ENCODE data around the gene OSBPL6. TPM values are rescaled to one million over a fixed set of nuclear protein-coding genes. Genes with fewer than 3 reads are reported as not detected.

OSBPL6 gene
- total RNA-seq, 1 experiment from 2014 or later: 2.1 TPM

DNA sequence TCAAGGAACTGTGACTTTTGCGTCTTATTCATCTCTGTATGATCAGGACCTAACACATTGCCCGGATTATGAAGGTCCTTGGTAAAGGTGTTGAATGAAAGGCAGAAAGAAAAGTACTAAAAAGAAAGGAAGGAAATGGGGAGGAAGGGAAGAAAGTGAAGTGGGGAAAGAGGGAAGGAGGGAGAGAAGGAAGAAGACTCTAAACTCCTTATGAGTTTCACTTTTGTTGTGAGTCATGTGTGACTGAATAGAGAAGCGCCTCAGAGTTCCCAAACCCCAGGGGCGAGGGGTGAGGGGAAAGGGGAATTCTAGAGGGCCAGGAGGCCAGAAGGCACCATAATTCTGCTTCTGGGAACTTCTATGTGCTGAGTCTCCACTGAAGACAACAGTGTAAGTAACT is 30.9 kb upstream of the OSBPL6 start:
- H3K36me3 ChIP-seq (ENCODE audit: control insufficient read depth, insufficient read depth, low read length): no peaks in the 10 kb centered on the region
- H3K4me1 ChIP-seq (ENCODE audit: control insufficient read depth, insufficient read depth, low read length): no peaks in the 10 kb centered on the region
- BruUV-seq (replicated peaks): no TSS peak
- H3K27ac ChIP-seq (ENCODE audit: low read length): no peak overlapping the region
- ATAC-seq: no peak
- intact Hi-C loops (cut with micrococcal nuclease; ENCODE audit: unreplicated experiment): no loop called here
- H3K4me3 ChIP-seq (ENCODE audit: low read depth in 2 of 2, low read length in 2 of 2): no peak overlapping the region
- H3K9me3 ChIP-seq (ENCODE audit: control insufficient read depth, insufficient read depth, low read depth, low read length): no peaks in the 10 kb centered on the region
- ChIA-PET CTCF (no interaction called here), POLR2A (no interaction called here)
- TF ChIP-seq POLR2AphosphoS5 (IDR thresholded peaks at IDR 0.05; ENCODE audit: low read depth, low read length): no peak
- TF ChIP-seq, protein P1, sequence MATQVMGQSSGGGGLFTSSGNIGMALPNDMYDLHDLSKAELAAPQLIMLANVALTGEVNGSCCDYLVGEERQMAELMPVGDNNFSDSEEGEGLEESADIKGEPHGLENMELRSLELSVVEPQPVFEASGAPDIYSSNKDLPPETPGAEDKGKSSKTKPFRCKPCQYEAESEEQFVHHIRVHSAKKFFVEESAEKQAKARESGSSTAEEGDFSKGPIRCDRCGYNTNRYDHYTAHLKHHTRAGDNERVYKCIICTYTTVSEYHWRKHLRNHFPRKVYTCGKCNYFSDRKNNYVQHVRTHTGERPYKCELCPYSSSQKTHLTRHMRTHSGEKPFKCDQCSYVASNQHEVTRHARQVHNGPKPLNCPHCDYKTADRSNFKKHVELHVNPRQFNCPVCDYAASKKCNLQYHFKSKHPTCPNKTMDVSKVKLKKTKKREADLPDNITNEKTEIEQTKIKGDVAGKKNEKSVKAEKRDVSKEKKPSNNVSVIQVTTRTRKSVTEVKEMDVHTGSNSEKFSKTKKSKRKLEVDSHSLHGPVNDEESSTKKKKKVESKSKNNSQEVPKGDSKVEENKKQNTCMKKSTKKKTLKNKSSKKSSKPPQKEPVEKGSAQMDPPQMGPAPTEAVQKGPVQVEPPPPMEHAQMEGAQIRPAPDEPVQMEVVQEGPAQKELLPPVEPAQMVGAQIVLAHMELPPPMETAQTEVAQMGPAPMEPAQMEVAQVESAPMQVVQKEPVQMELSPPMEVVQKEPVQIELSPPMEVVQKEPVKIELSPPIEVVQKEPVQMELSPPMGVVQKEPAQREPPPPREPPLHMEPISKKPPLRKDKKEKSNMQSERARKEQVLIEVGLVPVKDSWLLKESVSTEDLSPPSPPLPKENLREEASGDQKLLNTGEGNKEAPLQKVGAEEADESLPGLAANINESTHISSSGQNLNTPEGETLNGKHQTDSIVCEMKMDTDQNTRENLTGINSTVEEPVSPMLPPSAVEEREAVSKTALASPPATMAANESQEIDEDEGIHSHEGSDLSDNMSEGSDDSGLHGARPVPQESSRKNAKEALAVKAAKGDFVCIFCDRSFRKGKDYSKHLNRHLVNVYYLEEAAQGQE (IDR thresholded peaks at IDR 0.05; ENCODE audit: insufficient read depth in 1 of 2, low read depth in 2 of 2, low read length in 1 of 2): no peak
- TF ChIP-seq, protein P2, sequence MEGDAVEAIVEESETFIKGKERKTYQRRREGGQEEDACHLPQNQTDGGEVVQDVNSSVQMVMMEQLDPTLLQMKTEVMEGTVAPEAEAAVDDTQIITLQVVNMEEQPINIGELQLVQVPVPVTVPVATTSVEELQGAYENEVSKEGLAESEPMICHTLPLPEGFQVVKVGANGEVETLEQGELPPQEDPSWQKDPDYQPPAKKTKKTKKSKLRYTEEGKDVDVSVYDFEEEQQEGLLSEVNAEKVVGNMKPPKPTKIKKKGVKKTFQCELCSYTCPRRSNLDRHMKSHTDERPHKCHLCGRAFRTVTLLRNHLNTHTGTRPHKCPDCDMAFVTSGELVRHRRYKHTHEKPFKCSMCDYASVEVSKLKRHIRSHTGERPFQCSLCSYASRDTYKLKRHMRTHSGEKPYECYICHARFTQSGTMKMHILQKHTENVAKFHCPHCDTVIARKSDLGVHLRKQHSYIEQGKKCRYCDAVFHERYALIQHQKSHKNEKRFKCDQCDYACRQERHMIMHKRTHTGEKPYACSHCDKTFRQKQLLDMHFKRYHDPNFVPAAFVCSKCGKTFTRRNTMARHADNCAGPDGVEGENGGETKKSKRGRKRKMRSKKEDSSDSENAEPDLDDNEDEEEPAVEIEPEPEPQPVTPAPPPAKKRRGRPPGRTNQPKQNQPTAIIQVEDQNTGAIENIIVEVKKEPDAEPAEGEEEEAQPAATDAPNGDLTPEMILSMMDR (IDR thresholded peaks at IDR 0.05): no peak
- TF ChIP-seq SIN3A (IDR thresholded peaks at IDR 0.05; ENCODE audit: borderline replicate concordance, insufficient read depth, low read depth, low read length): no peak
- TF ChIP-seq TCF7L2 (IDR thresholded peaks at IDR 0.05; ENCODE audit: low read depth, low read length): no peak
- in situ Hi-C loops (cut with HindIII; ENCODE audit: low pct_unique_long_range_greater_than_20kb, low sequenced_read_pairs): no loop called here
- peaks cover 2% of the 10 kb centered on the region; the same call in 1 of the 2 replicates for H3K27me3 ChIP-seq (ENCODE audit: control insufficient read depth, insufficient read depth, low read length)
- DNase-seq (ENCODE audit: low read depth, low spot score): no peak

DNA sequence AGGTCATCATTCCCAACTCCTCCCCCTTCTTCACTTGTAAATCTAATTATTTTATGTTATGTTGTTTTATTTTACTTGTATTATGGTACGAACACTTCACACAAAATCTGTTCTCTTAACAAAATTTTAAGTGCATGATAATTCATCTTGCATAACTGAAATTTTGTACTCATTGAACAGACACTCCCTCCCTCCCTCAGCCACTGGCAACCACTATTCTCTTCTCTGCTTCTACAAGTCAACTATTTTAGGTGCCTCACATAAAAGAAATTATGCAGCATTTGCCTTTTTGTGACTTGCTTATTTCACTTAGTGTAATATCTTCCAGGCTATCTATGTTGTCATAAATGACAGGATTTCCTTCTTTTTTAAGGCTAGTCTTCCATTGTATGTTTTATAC is 30.4 kb upstream of the OSBPL6 start:
- POLR2A ChIA-PET: no interaction called here
- Histone ChIP-seq H3K9me3 (ENCODE audit: control insufficient read depth, insufficient read depth, low read depth, low read length) (no peaks in the 10 kb centered on the region), H3K27me3 (ENCODE audit: control insufficient read depth, insufficient read depth, low read length) (peaks cover 2% of the 10 kb centered on the region; the same call in 1 of the 2 replicates), H3K27ac (ENCODE audit: low read length) (no peak overlapping the region), H3K36me3 (ENCODE audit: control insufficient read depth, insufficient read depth, low read length) (no peaks in the 10 kb centered on the region), H3K4me3 (ENCODE audit: low read depth in 2 of 2, low read length in 2 of 2) (no peak overlapping the region), H3K4me1 (ENCODE audit: control insufficient read depth, insufficient read depth, low read length) (no peaks in the 10 kb centered on the region)
- in situ Hi-C loops (cut with HindIII; ENCODE audit: low pct_unique_long_range_greater_than_20kb, low sequenced_read_pairs): no loop called here
- BruUV-seq (replicated peaks): no TSS peak
- no peak for DNase-seq (ENCODE audit: low read depth, low spot score)
- no peak for ATAC-seq
- CTCF ChIA-PET: no interaction called here
- no peak for TF ChIP-seq TCF7L2 (IDR thresholded peaks at IDR 0.05; ENCODE audit: low read depth, low read length)
- TF ChIP-seq, protein P2 (IDR thresholded peaks at IDR 0.05): no peak
- TF ChIP-seq POLR2AphosphoS5 (IDR thresholded peaks at IDR 0.05; ENCODE audit: low read depth, low read length): no peak
- TF ChIP-seq, protein P1 (IDR thresholded peaks at IDR 0.05; ENCODE audit: insufficient read depth in 1 of 2, low read depth in 2 of 2, low read length in 1 of 2): no peak
- TF ChIP-seq SIN3A (IDR thresholded peaks at IDR 0.05; ENCODE audit: borderline replicate concordance, insufficient read depth, low read depth, low read length): no peak
- intact Hi-C loops (cut with micrococcal nuclease; ENCODE audit: unreplicated experiment): no loop called here

All from Panc1 (cell line).